SW 1271 (cell line): ENCODE results near the gene RAB10.
A peak's percentile ranks its signal among the peaks of the same experiment; 100 is the strongest.
"Not testable (repeated sequence)": the region's sequence is repeated elsewhere in the genome, so short reads cannot be mapped to it uniquely, and the experiment has no call there.

Experiments
- DNase-seq, 2 experiments: peaks; one replicate each; lab custom pipeline; 2025; lab: John Stamatoyannopoulos, UW

Gene RAB10

DNA sequence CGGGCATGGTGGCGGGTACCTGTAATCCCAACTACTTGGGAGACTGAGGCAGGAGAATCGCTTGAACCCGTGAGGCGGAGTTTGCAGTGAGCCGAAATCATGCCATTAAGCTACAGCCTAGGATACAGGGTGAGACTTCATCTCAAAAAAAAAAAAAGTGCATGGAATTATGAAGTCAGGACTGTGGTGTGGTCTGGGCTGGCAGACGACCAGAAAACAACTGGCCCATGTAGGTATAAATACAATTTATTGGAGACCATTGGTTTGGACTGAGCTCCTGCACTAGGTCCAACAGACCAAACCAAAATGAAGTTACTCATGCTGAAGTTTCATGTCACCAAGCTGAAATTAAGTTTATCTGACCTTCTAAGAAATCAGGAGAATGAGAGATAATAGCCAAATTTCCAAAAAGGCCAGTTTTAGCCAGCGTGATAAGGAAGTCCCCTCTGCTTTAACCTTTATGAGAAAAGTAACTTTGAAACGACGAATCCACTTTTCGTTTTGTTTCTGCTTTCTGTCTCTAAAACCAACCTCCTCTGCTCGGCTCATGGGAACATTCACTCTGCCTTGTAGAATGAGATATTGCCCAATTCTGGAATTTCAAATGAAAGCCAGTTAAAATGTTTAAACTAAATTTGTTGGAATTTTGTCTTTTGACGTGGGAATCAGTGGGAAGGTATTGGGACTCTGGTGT lies 17.7 kb upstream of the RAB10 start:
- DNase-seq = no peak

DNA sequence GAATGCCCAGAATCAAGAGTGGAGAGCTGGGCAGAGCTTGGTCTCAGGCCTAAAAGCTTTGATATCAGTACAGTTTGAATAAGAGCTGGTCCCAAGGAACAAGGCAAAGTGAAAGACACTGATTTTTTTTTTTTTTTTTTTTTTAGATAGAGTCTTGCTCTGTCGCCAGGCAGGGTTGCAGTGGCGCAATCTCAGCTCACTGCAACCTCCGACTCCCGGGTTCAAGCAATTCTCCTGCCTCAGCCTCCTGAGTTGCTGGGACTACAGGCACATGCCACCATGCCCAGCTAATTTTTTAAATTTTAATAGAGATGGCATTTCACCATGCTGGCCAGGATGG lies 17.2 kb upstream of the RAB10 start:
- DNase-seq = not testable (repeated sequence)

- DNase-seq = no peak
Measured at GRCh38 chr2:26017464-26018183, 16.3 kb upstream of the RAB10 start.

GRCh38 chr2:26018184-26019055 lies 15.5 kb upstream of the RAB10 start:
- peak; percentile 84 to 94 for DNase-seq

DNA sequence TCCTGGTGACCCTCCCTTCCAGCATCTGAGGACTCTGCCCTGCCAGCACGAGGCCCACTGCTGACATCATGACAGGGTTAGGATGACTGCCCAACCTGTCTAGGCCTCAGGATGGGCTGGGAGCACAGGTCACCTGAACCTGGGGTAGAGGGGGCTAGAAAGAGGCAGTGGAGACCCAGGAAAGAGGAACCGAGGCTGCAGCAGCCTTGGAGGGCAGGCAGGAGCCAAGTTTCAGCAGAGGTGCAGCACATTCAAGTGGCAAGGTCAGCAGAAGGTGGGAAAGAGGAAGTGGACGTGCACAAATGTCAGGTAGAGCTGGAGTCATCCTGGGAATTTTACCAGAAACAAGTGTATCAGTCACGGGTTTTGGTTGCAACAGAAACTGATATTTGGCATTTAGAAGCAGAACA lies 13.6 kb upstream of the RAB10 start:
- no peak for DNase-seq

- no peak for DNase-seq
Measured at GRCh38 chr2:26024260-26024659, 9.6 kb upstream of the RAB10 start.

DNA sequence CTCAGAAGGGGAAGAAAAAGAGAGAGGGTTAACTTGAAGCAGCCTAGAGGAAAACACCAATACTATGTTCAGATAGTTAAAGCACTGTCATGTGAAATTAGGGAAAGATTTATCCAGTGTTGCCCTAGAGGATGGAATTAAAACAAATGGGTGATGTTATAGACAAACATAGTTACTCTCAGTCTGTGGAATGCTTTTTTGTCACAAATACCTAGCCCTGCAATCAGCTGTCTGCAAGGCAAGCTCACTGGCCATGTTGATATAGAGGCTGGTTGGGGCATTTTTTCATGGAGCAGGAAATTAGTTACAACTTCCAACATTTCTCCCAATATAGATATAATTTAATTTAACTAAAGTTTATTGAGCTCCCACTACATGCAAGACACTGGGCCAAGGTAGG lies 8.4 kb upstream of the RAB10 start:
- DNase-seq = no peak

DNA sequence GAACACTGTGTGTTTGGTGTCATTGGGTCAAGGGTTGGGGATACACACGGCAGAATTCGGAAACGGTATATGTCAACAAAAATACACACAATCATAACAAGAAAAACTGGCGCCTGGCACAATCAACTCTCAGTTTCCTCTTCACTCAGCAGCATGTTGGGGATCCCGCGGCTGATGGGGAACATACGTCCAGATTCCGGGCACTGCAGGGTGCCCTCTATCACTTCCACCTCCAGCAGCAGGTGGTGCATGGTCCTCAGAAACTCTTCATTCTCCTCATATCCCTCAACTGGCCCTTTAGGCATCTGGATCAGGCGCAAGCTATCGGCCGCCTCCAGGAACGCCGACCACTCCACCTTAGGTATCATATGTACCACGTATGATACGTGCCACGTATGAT lies 5.8 kb upstream of the RAB10 start:
- DNase-seq = not testable (repeated sequence)

DNA sequence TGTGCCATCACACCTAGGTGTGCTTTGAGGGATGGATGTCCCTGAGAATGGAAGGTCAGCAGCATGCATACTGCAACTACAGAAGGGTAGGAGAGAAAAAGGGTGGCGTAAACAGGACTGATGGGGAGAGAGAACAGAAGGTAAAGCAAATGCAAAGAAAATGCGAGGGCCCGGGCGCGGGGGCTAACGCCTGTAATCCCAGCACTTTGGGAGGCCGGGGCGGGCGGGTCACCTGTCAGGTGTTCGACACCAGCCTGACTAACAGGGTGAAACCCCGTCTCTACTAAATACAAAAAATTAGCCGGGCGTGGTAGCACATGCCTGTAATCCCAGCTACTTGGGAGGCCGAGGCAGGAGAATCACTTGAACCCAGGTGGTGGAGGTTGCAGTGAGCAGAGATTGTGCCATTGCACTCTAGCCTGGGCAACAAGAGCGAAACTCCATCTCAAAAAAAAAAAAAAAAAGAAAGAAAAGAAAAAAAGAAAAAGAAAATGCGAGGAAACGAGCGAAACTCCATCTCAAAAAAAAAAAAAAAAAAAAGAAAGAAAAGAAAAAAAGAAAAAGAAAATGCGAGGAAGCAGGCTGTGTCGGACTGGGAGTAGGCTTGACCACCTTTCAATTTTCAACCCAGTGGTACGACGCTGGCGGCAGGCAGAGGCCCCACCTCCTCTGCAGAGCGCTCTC lies 1.2 kb upstream of the RAB10 start:
- DNase-seq = not testable (repeated sequence)

DNA sequence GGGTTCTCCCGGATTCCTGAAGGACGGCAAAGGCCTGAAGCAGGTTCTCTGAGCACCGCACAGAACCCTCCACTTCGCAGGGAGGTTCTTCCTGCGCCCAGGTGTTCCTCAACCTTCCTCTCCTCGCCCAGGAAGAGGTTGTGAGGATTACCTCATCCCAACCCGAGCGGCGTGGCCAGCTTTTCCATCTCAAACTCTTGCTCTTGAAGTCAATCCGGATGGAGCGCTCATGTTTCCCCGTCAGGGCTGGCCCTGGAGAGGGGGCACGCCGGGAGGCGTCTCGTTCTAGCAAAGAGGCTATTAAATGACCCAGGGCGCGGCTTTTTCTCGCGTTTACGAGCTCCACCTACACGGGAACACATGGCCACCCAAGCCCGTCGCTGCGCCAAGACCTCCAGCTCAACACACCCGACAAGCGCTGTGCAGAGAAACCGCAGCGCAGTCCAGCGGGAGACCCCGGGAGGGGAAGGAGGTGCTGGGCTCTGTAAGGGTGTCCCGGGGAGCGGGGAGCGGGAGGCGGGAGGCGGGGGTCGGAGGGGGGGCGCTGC lies 540 bp upstream of the RAB10 start:
- peak; percentile 85 to 94 for DNase-seq

DNA sequence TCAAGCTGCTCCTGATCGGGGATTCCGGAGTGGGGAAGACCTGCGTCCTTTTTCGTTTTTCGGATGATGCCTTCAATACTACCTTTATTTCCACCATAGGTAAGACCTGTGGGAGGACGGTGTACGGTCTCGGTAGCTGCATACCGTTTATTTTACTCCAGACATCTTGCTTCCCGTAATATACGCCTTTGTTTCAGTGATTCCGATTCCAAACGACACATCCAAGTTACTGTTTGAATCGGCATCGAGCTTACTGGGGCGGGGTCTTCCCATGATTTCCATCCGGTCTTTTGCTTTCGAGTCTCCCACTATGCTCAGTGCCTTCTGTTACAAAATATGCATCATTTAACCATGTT lies 731 bp downstream of the RAB10 start:
- no peak for DNase-seq

DNA sequence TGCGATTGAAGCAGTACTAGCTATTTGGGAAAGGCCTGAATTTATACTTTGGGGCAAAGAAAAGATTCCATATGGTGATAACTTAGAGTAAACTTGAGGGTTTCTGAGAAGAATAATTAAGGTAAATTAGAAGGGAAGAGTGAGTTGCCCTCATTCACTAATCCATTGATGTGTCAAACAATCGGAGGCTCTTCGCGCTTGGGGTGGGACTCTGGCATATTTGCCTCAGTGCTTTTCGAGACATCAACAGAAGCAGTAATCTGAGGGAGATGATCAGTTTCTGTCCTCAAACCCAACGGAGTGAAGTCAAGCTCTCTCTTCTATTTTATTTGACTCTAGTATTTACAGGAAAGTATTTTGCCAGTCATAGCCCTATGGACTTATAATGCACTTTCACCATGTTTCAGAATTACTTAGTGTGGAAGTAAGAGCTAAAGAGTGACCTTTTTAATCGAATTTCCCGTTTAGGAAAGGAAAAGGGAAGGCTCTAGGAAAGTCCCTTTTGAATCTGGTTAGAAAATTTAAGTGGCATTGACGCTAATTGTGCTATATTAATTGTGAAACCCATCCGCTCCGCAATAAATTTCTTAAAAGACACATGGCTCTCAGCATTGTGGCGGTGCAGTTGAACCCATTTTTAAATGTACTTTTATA lies 1.3 kb downstream of the RAB10 start:
- DNase-seq = no peak

GRCh38 chr2:26039603-26040323 lies 5.9 kb downstream of the RAB10 start:
- DNase-seq = no peak

- DNase-seq = no peak
Measured at GRCh38 chr2:26043109-26043508, 9.2 kb downstream of the RAB10 start.

GRCh38 chr2:26043862-26044696 lies 10.2 kb downstream of the RAB10 start:
- no peak for DNase-seq

DNA sequence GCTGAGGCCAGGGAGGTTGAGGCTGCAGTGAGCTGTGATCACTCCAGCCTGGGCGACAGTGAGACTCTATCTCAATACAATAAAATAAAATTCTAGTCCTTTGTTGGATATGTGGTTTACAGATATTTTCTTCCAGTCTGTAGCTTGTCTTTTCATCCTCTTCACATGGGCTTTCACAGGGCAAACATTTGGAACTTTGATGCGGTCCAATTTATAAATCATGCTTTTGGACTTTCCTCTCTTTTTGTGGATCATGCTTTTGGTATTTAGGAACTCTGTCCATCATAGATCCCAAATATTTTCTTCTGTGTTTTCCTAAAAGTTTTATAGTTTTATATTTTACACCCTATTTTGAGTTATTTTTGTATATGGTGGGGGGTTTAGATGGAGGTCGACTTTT lies 14.9 kb downstream of the RAB10 start:
- no peak for DNase-seq

GRCh38 chr2:26049641-26050040 lies 15.8 kb downstream of the RAB10 start:
- no peak for DNase-seq

DNA sequence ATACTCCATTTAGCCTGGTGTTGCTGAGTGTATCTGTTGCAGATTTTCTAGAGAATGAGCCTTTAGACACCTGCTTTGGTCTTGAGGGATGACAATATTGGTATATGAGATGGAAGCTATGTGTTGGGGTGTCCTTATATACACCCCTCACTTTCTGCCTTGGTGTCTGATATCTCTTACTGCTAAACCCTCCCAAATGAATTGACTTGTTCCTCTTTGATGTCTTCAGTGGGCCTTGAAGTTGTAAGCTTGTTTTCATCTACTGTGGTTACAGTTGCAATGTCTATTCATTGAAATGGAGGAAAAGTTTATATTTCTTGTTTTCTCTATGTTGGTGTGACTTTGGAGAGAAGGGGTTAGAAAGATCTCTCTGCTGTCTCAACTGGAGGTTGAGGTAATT lies 18.9 kb downstream of the RAB10 start:
- DNase-seq = no peak

DNA sequence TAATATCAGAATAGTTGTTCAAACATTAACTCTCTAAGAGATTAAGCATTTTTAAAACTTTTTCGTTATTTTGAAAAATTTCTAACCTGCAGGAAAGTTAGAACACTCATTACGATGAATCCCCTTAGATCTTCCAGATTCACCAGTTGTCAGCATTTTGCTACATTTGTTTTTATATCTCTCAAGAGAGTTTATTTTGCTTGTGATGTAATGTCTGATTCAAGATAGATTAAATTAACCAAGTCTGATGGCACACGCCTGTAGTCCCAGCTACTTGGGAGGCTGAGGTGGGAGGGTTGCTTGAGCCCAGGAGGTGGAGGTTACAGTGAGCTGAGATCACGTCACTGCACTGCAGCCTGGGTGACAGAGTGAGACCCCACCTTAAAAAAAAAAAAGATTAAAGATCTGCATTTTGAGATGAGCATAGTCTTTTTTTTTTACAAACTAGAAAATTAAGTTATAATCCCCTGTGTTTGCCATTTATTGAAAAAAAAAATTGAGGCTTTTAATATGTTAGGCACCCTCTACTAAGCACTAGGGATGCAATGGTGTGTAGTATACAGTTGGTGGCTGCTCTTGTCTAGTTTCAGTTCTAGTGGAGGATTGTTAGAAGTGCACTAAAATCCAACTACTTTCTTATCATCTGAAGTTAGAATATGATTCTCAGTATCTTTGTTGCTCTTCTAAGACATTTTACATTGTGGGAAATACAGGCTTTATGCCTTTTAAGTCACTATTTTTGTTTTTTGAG lies 20.9 kb downstream of the RAB10 start:
- DNase-seq = no peak
